IPS-18c (cell line): ENCODE results near the gene FKBP1A.
A peak's percentile ranks its signal among the peaks of the same experiment; 100 is the strongest.

Experiments
- H3K4me3 ChIP-seq: 2 replicates; pipeline ENCODE4 v1.7.0; 2013; ENCODE audit warnings: low read depth, mild to moderate bottlenecking, low read length, moderate library complexity; ENCODE audit not compliant: insufficient read depth
- H3K9me3 ChIP-seq: one replicate; pipeline ENCODE4 v1.6.1; 2013; ENCODE audit warnings: mild to moderate bottlenecking, low read length, moderate library complexity; ENCODE audit not compliant: control insufficient read depth, insufficient read depth

The FKBP1A gene

DNA sequence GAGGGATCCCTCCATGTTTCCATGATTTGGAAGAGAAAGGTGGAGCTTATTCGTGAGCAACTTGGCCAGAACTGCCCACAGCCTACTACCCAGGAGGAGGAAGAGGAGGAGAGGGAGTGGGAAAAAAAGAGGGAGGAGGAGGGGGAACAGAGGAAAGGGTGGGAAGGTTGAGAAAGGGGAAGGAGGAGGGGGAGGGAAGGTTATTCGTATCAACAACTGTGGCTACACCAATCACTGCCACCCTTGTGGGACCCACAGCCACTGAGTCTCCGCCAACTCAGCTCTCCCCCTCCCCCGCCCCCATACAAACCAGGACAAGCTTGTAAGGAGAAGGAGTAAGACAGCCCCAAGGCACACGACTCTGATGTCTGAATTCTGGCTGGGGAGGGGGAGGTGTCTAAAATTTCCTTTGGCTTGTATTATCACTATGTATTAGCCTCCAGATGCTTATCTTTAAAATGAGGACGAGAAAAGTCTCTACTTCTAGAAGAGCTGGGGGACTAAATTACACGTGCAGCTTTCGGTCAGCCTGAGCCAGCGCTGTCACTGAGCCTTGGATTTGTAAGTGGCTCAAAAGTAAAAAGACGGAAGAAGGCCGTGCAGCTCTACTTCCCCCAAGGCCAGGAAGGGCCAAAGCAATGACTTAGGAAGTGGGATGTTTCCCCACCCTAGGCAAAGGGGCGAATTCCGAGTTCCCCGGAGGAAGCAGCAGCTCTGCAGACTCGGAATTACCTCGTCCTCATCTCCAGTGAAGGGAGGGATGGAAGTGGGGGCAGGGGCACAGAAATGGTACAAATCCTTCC, 1.0 kb downstream of the FKBP1A start:
- H3K4me3 ChIP-seq, result peak overlapping the region; percentile 65
- no peaks in the 10 kb centered on the region for H3K9me3 ChIP-seq

DNA sequence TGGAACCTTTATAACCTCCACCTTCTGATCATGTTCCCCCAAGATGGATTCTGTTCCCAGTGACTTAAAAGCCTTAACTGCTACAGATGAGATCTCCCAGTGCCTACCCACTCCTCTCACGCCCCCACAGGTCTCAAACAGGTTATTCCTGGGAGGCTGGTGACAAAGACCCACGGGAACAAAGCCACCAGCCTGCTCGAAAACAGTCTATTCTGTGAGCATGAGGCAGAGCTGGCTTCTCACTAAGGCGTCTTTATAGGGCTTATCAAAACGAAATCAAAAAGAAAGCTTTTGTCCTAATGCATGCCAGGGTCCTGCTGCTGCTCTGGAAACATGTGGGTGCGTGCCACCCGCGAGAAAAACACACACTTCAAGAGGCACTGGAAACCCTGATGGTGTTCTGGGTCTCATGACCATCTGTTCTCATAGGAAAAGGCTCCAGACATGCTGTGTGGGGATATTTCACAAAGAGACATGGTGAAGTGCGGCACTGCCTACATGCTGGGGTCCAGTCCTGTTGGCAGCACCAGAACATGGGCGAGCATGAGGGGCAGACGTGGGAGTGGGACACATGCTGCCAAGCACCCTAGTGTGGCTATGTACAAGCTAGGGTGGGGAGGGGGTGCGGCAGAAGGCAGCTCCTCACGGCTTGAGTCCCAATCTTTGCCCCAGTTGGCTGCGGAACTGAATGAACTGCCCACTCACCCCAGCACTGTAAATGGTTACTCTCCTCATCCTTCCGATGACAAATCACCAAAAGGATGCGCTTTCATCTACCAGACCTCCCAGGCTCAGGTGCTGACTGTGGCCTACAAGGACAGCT, 2.1 kb downstream of the FKBP1A start:
- no peaks in the 10 kb centered on the region for H3K9me3 ChIP-seq
- H3K4me3 ChIP-seq, result peak overlapping the region; percentile 65

DNA sequence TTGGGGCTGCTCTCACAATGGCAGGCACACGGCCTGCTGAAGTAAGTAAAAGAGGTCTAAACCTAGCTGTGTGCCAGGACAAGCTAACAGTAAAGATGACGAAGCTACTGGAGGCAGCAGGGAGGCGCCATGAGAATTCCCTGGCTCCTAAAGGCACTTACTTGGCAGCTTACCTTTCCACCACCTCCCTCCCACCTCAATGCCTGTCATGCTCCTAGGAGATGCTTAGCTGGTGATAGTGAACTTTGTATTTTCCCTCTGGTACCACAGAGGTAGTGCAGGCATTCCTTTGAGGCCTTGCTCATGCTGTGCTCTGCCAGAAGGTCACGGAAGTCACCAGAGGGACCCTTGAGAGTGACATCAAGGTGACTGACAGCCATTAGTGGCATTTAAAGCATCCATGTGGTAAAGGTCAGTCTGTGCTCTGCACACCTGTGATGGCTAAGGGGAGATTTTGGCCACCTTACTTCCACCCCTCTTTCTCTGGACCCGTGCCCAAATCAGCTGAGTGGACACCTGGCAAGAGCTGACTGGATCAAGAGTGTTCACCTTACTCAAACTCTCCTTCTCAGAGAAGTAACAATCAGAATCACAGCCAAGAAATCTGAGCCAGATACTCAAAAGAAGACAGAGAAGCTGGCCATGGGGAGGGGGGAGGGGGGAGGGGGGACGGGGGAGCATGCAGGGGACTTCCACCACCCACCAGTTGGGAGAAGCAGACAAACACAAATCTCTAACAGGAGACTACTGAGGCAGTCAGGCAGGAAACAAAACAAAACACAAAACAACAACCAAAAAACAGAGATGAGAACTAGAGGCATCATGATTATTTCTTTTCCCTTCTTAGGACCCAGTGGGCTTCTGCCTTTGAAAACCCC, 2.9 kb downstream of the FKBP1A start:
- Histone ChIP-seq H3K4me3 (no peak overlapping the region; the same call in 1 of the 2 replicates), H3K9me3 (no peaks in the 10 kb centered on the region)

DNA sequence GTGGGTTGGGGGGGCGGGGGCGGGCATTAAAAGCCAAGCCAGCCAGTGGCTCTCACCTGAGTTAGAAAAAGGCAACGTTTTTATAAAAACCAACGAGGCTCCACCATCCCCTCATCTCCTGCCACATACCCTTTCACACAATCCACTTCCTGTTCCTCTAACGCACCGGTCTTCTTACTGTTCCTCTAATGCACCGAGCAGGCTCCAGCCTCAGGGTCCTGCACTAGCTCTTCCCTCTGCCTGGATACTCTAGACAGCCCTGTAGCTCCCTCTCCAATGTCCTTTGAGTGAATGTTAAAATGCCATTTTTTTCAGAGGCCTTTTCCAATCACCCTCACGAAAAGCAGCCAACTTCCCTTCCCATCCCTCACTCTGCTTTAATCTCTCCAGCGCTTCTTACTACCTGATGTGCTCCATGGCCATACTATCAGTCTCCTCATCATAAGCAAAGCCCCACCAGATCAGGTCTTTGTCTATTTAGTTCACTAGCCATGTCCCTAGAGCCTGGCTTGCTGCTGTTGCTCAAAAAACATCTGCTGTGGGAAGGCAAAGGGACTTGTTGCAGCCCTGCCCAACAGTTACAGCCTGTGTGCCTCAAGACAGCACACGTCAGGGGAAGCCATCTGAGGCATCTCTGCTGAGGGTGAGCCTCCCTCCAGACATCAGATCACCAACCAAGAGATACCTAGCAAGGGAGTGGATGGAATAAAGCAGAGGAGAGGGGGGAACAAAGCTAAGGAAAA, 3.9 kb downstream of the FKBP1A start:
- no peaks in the 10 kb centered on the region for H3K9me3 ChIP-seq
- no peak overlapping the region for H3K4me3 ChIP-seq

DNA sequence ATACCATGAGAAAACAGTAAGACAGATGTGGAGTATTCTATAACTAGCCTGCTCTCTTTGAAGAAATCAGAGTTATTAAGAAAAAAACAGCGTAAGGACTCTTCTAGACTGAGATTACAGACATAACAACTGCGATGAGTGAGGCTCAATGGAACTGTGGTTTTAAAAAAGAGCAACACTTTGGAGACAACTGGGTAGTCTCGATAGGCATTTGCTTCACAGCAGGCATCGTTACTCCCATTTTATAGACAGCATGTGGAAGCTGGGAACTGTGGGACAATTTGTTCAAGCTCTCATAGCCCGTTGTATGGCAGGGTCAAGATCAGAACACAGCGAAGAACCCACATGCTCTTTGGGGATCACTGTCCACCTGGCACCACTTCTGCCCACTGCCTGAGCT, 4.6 kb downstream of the FKBP1A start:
- no peak overlapping the region for H3K4me3 ChIP-seq
- H3K9me3 ChIP-seq, result no peaks in the 10 kb centered on the region

DNA sequence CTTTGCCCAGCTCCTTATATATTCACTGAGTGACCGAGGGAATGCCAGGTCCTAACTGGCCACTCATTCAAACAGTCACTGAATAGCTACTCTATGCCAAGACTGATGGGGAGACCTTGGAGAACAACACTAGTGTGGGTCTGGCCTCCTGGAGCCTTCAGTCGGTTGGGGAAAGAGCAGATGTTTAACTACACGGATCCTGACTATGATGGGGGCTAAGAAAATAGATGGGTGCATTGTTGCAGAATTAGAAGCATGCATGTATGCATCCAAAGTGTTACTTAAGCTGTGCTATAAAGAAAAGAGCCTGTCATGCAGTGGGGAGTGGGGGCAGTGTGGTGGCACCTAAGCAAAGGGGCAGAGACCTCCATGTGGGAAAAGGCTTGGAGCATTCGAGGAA, 6.5 kb downstream of the FKBP1A start:
- no peak overlapping the region for H3K4me3 ChIP-seq
- H3K9me3 ChIP-seq, result no peaks in the 10 kb centered on the region

DNA sequence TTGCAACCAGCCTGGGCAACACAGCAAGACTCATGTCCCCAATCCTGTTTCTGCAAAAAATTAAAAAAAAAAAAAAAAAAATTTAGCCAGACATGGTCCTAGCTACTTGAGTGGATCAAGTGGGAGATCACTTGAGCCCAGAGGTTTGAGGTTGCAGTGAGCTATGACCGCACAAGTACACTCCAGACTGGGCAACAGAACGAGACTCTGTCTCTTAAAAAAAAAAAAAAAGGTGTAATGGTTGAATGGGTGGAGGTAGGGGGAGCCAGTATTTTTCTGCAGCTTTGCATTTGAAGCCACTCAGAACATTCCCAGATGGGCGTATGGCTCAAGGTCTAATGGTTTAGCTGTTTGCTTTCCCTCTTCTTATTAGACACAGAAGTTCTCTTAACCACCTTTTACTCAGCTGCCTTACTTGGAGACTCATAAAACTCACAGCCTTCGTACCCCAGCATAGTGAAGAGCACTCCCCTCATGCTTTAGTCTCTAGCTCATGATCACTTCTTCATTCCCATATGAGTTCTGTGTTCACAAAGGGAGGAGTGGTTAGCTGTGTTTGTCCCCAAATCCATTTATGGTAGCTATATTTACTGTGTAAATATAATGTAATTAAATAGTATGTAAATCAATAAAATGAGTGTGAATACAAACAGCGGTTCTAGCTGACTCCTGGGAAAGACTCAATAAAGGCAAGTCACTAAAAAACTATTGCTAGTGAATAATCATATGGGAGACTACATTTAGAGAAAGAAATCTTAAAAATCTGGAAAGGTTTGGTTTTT, 9.0 kb downstream of the FKBP1A start:
- Histone ChIP-seq H3K9me3 (no peaks in the 10 kb centered on the region), H3K4me3 (no peak overlapping the region)

DNA sequence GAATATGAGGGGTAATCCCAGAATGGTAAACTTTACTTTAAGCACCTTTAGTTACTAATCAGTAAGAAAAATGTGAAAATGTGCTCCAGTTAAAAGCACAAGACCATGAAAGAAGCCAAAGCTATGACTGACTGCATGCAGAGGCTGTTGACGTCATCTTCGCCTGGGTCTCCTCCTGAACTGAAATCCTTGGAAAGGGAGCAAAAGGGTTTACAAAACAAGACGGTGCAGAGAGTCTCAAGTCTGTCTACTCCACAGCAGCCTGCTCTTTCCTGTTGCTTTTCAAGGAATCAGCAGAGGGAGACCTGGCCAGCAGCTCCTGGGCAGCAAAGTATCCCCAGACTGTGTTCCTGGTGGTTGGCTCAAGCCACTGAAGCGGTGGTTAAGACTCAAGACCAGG, 10.2 kb downstream of the FKBP1A start:
- Histone ChIP-seq H3K4me3 (no peak overlapping the region), H3K9me3 (no peaks in the 10 kb centered on the region)

DNA sequence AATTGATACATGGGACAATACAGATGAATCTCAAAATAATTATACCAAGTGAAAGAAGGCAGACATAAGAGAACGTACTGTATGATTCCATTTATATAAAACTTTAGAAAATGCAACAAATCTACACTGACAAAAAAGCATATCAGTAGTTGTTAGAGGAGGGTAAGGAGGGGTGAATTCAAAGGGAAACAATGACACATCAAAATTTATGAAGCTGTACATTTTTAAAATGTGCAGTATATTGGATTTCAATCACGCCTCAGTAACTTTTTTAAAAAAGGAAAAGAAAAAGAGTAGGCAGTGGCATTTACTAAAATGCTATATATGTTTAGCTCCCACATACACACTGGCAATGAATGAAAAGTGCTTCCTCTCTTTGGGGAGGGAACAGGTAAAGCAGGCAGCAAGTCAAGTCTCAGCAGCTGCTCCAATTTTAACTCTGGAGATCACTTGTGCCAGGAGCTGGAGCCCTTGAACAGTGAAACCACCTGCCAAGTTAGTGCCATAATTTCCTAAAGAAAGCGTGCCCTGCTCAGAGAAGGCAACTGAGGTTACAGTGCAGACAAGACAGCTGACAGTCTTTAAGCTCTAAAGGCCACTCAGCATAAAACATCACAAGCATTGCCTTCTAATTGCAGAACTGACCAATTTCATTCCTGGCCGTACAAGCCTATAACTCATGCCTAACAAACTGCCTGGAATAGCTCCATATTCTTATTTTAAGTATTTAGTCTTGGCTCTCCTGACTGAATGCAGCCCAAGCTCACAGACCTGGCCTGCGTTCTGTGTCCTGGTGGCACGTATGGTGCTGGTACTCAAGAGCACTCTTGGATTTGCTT, 10.9 kb downstream of the FKBP1A start:
- no peak overlapping the region for H3K4me3 ChIP-seq
- H3K9me3 ChIP-seq, result no peaks in the 10 kb centered on the region

DNA sequence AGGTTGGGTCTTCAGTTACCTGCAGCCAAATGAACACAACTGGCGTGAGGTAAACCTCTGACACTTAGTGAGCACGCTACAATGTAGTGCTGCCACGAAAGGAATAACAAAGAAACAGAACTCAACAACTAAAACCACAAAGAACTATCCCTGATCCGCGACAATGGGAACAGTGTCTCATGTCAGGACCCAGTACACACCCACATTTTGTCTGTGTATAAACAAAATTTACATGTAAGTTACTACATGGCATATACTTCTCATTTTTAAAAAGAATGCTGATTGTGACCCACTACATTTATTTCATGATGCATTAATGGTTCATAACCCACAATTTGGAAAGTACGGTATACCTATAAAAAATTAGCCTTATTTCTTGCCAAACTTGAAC, 14.1 kb downstream of the FKBP1A start:
- no peak overlapping the region for H3K4me3 ChIP-seq
- no peaks in the 10 kb centered on the region for H3K9me3 ChIP-seq

DNA sequence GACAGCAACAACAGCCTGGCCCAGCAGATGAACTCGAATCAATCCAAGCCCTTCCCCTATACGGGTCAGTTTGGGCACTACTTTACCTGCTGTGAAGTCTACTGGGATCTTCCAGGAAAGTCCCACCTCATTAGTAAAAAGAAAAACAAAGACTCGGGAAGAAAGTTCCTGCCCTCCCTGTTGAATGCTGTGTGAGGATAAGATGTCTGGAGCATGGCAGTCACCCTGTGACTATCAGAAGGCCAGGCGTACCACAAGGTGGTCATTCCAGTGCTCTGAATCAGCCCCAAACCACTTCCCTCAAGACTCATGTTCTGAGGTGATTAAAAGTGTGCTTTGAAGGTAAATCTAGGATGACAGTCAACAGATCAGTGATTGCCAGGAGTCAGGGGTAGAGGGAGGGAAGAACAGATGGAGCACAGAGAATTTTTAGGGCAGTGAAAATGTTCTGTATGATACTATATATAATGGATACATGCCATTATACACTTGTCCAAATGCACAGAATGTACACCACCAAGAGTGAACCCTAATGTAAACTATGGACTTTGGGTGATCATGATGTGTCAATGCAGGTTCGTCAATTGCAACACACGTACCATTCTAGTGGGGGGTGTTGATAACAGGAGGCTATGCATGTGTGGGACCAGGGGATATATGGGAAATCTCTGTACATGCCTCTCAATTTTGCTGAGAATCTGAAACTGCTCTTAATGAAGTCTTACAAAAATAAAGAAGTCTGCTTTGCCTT, 14.7 kb downstream of the FKBP1A start:
- H3K4me3 ChIP-seq, result no peak overlapping the region
- no peaks in the 10 kb centered on the region for H3K9me3 ChIP-seq

DNA sequence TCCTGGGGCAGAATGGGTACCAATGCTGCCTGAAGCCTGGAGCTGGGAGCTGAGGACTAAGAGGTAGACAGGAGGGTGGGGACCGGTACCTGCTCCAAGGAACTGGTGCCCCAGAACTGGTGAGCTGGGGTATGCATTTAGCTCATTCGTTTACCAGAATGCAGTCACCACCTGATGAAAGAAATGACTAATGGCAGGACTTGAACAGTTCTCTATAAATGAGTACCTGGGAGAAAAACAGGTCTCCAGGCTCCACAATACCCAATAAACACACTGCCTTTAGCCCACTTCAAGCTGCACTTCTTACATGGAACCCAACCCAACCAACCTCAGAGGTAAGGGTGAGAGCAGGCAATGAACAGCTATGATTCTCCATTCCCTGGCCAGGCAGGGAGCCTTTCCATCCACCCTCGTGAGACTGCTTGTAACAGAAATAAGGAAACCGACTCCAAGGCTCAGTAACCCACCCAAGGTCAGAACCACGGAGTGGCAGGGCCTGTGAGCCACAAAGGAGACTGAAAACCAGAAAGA, 15.4 kb downstream of the FKBP1A start:
- no peak overlapping the region for H3K4me3 ChIP-seq
- H3K9me3 ChIP-seq, result no peaks in the 10 kb centered on the region

DNA sequence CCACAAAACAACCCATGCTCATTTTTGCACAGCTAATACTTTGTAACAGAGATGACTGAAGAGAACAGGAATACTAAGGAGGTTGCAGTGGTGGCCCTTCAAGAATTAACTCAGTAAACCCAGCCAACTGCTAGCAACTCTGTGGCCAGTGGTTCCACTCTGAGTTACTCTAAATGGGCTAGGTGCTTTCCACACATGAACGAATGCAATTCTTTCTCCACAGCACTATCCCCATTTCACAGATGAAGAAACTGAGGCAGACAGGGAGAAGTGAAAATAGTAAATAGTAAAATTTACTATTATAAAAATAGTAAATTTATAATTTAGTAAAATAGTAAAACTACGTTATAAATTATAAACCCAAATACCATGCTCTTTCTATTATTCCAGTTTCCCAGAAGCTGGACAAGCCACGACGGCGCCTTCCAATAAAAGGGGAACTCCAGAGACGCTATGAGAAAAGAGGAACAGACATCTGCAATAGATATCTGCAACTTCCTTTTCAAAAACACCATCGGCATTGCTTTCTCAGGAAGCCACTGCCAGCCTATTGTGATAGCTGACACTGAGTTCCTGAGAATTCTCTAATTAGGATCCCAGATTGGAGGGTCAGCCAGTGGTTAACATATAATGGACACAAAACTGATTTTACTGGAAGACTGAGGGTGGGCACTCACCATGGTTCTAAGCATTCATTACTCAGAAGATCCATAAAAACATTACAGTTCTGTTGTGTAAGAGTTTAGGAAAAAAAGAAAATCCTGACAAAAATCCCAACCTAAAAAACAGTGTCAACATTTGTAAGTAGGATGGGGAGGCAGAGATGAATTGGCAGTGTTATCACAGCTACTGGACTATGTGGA, 16.2 kb downstream of the FKBP1A start:
- no peaks in the 10 kb centered on the region for H3K9me3 ChIP-seq
- no peak overlapping the region for H3K4me3 ChIP-seq

DNA sequence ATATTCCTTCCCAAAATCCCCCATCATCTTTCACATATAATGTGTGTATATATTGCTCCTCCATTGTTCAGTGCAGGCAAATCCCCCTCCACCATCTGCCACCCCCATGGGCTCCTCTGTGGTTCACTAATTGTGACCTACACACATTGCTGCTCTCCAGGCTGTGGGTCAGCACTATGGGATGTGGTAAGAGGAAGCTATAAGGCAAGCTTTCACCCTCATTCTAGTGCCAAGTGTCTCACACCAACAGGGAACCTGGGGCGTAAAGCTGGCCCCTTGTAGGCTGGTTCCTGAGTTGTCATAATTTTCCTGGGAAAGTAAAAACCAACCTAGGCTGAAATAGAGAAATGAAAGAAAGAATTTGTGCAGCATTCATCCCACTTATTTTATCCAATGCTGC, 16.8 kb downstream of the FKBP1A start:
- no peak overlapping the region for H3K4me3 ChIP-seq

More for the DNA sequence above, 16.8 kb downstream of the FKBP1A start:
- H3K9me3 ChIP-seq, result no peaks in the 10 kb centered on the region
